H1 (cell line): ENCODE results near the gene RBM14. TPM values are rescaled to one million over a fixed set of nuclear protein-coding genes. Genes with fewer than 3 reads are reported as not detected.

ENCODE experiments used
- CTCF ChIA-PET: fragments of 300-600 bp; sonication (Branson Sonifier 250); formaldehyde crosslinking; loops from one replicate; lab custom pipeline; 2021; ENCODE audit not compliant: partially characterized antibody; lab: Charles Lee
- POLR2A ChIA-PET: fragments of 300-600 bp; sonication (Branson Sonifier 250); formaldehyde crosslinking; loops from one replicate; lab custom pipeline; 2021; ENCODE audit warnings: inconsistent platforms; ENCODE audit not compliant: partially characterized antibody; lab: Charles Lee
- DNase-seq, 2 experiments: peaks; one replicate each; pipeline versions ENCODE4 v3.0.0 to v3.0.0-alpha.2; 2010 to 2022; ENCODE audit warnings: low spot score in 2 of 2, low read depth in 1 of 2, mixed read lengths in 1 of 2
- FAIRE-seq: peaks from 2 replicates; lab custom pipeline; 2011; peaks lifted over from hg19 to GRCh38; lab: Jason Lieb, UNC
- H2AFZ ChIP-seq: 2 replicates; pipeline ENCODE4 v1.8.1; 2012; ENCODE audit warnings: low read length, inconsistent platforms
- H2AK5ac ChIP-seq: 2 replicates; pipeline ENCODE4 v1.6.1; 2013; ENCODE audit warnings: low read depth, low read length
- H2BK120ac ChIP-seq: replicated peaks from 2 replicates; pipeline ENCODE3; 2013; ENCODE audit warnings: low read depth, low read length, inconsistent platforms
- H2BK12ac ChIP-seq: 2 replicates; pipeline ENCODE4 v1.6.1; 2013; ENCODE audit warnings: low read depth, low read length
- H2BK15ac ChIP-seq: 2 replicates; pipeline ENCODE4 v1.6.1; 2013; ENCODE audit warnings: low read length
- H2BK20ac ChIP-seq: 2 replicates; pipeline ENCODE4 v1.6.1; 2013; ENCODE audit warnings: low read length
- H2BK5ac ChIP-seq: 2 replicates; pipeline ENCODE4 v1.6.1; 2013; ENCODE audit warnings: low read depth, low read length
- H3K14ac ChIP-seq: 2 replicates; pipeline ENCODE4 v1.6.1; 2013; ENCODE audit warnings: inconsistent platforms; ENCODE audit not compliant: insufficient read length
- H3K18ac ChIP-seq: 2 replicates; pipeline ENCODE4 v1.6.1; 2013; ENCODE audit warnings: low read length; ENCODE audit errors: extremely low read depth
- H3K23ac ChIP-seq: 2 replicates; pipeline ENCODE4 v1.6.1; 2013; ENCODE audit warnings: inconsistent platforms; ENCODE audit not compliant: insufficient read length
- H3K23me2 ChIP-seq: 2 replicates; pipeline ENCODE4 v1.6.1; 2013; ENCODE audit warnings: low read depth, low read length
- H3K27ac ChIP-seq: 2 replicates; pipeline ENCODE4 v1.6.1; 2011; ENCODE audit warnings: low read depth, low read length, inconsistent platforms
- H3K27me3 ChIP-seq, 4 experiments: replicated peaks in 1 of 4; 1 replicate in 1 of 4; 2 replicates in 3 of 4; pipeline versions ENCODE4 v1.6.1 to v1.8.1; 2011 to 2013; ENCODE audit warnings: low read length in 3 of 4, mild to moderate bottlenecking in 3 of 4, inconsistent platforms in 2 of 4, mixed read lengths in 2 of 4, moderate library complexity in 1 of 4; ENCODE audit not compliant: control insufficient read depth in 3 of 4, insufficient read depth in 3 of 4; ENCODE audit errors: extremely low read depth in 1 of 4
- H3K36me3 ChIP-seq, 4 experiments: 2 replicates each; pipeline versions ENCODE4 v1.6.1 to v1.8.1; 2011 to 2013; ENCODE audit warnings: mild to moderate bottlenecking in 4 of 4, low read length in 3 of 4, moderate library complexity in 2 of 4, control low read depth in 1 of 4, inconsistent platforms in 1 of 4; ENCODE audit not compliant: insufficient read depth in 4 of 4, control insufficient read depth in 2 of 4
- H3K4ac ChIP-seq: replicated peaks from 2 replicates; pipeline ENCODE3; 2013; ENCODE audit warnings: low read length, low read depth, mixed read lengths, inconsistent platforms; ENCODE audit not compliant: insufficient read length
- H3K4me1 ChIP-seq, 4 experiments: replicated peaks in 1 of 4; 1 replicate in 1 of 4; 2 replicates in 3 of 4; pipeline versions ENCODE4 v1.6.1 to v1.8.1; 2011 to 2013; ENCODE audit warnings: low read length in 3 of 4, inconsistent platforms in 2 of 4, mixed read lengths in 1 of 4; ENCODE audit not compliant: insufficient read depth in 4 of 4, control insufficient read depth in 3 of 4
- H3K4me2 ChIP-seq, 2 experiments: 2 replicates each; pipeline versions ENCODE4 v1.6.1 to v1.8.1; 2011 to 2013; ENCODE audit warnings: low read depth in 2 of 2, low read length in 2 of 2, control low read depth in 1 of 2, inconsistent platforms in 1 of 2, mild to moderate bottlenecking in 1 of 2; ENCODE audit not compliant: insufficient read depth in 1 of 2
- H3K4me3 ChIP-seq, 4 experiments: fragments of 200-600, 300-600 bp in 1 of 4; sonication (generic), shearing (Covaris generic), sonication (Bioruptor Twin) in 1 of 4; 2 replicates each; pipeline versions ENCODE4 v1.5.1 to v1.8.1; 2011 to 2016; ENCODE audit warnings: low read length in 4 of 4, low read depth in 3 of 4, control low read depth in 2 of 4, inconsistent platforms in 2 of 4, mild to moderate bottlenecking in 2 of 4, mixed read lengths in 1 of 4, moderate library complexity in 1 of 4; ENCODE audit not compliant: insufficient read depth in 2 of 4; ENCODE audit errors: extremely low read depth in 1 of 4
- H3K56ac ChIP-seq: replicated peaks from 2 replicates; pipeline ENCODE3; 2013; ENCODE audit warnings: low read depth, mild to moderate bottlenecking, mixed read lengths, low read length, inconsistent platforms; ENCODE audit not compliant: insufficient read length
- H3K79me1 ChIP-seq: 2 replicates; pipeline ENCODE4 v1.6.1; 2013; ENCODE audit warnings: low read depth, low read length, control low read depth
- H3K79me2 ChIP-seq, 2 experiments: 2 replicates each; pipeline versions ENCODE4 v1.6.1 to v1.8.1; 2012 to 2013; ENCODE audit warnings: low read length in 2 of 2, mild to moderate bottlenecking in 2 of 2, inconsistent platforms in 1 of 2; ENCODE audit not compliant: insufficient read depth in 2 of 2, control insufficient read depth in 1 of 2
- H3K9ac ChIP-seq, 4 experiments: replicated peaks in 1 of 4; 1 replicate in 1 of 4; 2 replicates in 3 of 4; pipeline versions ENCODE4 v1.6.1 to v1.8.1; 2011 to 2013; ENCODE audit warnings: low read depth in 3 of 4, low read length in 3 of 4, control low read depth in 2 of 4, mild to moderate bottlenecking in 2 of 4, moderate library complexity in 2 of 4, inconsistent platforms in 1 of 4; ENCODE audit errors: extremely low read depth in 1 of 4
- H3K9me3 ChIP-seq, 2 experiments: 2 replicates each; pipeline versions ENCODE4 v1.6.1 to v1.8.1; 2012 to 2013; ENCODE audit warnings: mild to moderate bottlenecking in 2 of 2, moderate library complexity in 2 of 2, control low read depth in 1 of 2, inconsistent platforms in 1 of 2, low read depth in 1 of 2, low read length in 1 of 2, mixed read lengths in 1 of 2; ENCODE audit not compliant: insufficient read depth in 2 of 2
- H4K20me1 ChIP-seq, 2 experiments: replicated peaks in 1 of 2; 2 replicates each; pipeline versions ENCODE3 to v1.8.1; 2011 to 2013; ENCODE audit warnings: inconsistent platforms in 2 of 2, low read length in 2 of 2, mild to moderate bottlenecking in 1 of 2; ENCODE audit not compliant: insufficient read depth in 2 of 2, control insufficient read depth in 1 of 2
- H4K5ac ChIP-seq: 2 replicates; pipeline ENCODE4 v1.6.1; 2013; ENCODE audit warnings: low read length, low read depth, mixed read lengths, inconsistent platforms; ENCODE audit not compliant: insufficient read length
- H4K8ac ChIP-seq: 2 replicates; pipeline ENCODE4 v1.8.0; 2013; ENCODE audit warnings: mild to moderate bottlenecking, moderate library complexity, low read length, inconsistent platforms; ENCODE audit not compliant: insufficient read depth; ENCODE audit errors: extremely low read depth
- H4K91ac ChIP-seq: replicated peaks from 2 replicates; pipeline ENCODE3; 2013; ENCODE audit warnings: low read length, mixed read lengths, inconsistent platforms; ENCODE audit not compliant: insufficient read length
- BACH1 ChIP-seq: IDR thresholded peaks from 2 replicates; pipeline ENCODE4 v1.6.1; 2012; ENCODE audit warnings: low read length, improper control_type of control experiment
- CBX8 ChIP-seq: fragments of 300-800, 300-1000 bp; sonication (generic); IDR thresholded peaks from 2 replicates; pipeline ENCODE4 v1.7.1; 2016; ENCODE audit warnings: low read depth, low read length, borderline replicate concordance
- CREB1 ChIP-seq: IDR thresholded peaks from 2 replicates; pipeline ENCODE4 v1.6.1; 2012; ENCODE audit warnings: inconsistent platforms
- EGR1 ChIP-seq: IDR thresholded peaks from 2 replicates; pipeline ENCODE4 v1.6.1; 2011; ENCODE audit warnings: low read depth, low read length, borderline replicate concordance
- KDM4A ChIP-seq: IDR thresholded peaks from one replicate; pipeline ENCODE4 v1.7.1; 2012; ENCODE audit warnings: low read depth, mild to moderate bottlenecking, moderate library complexity, low read length, inconsistent platforms; ENCODE audit not compliant: severe bottlenecking
- MAX ChIP-seq: IDR thresholded peaks from 2 replicates; pipeline ENCODE4 v1.6.1; 2012; ENCODE audit warnings: inconsistent platforms
- POU5F1 ChIP-seq: IDR thresholded peaks from 2 replicates; pipeline ENCODE4 v1.6.1; 2011; ENCODE audit warnings: low read depth, mild to moderate bottlenecking, low read length, moderate library complexity
- SP4 ChIP-seq: IDR thresholded peaks from 2 replicates; pipeline ENCODE4 v1.6.1; 2012; ENCODE audit warnings: low read length, inconsistent platforms
- TEAD4 ChIP-seq: IDR thresholded peaks from 2 replicates; pipeline ENCODE4 v1.6.1; 2012; ENCODE audit warnings: low read depth, low read length, inconsistent platforms, mixed read lengths
- WGBS, 2 experiments: shearing (Covaris generic) in 1 of 2; methylation state at CpG; one replicate each; pipeline versions ENCODE4 v1.1.6 to v1.1.7; 2013 to 2015; ENCODE audit warnings: low lambda C conversion rate in 2 of 2, mixed read lengths in 2 of 2, inconsistent platforms in 1 of 2, low coverage in 1 of 2, missing lambda C conversion rate in 1 of 2; ENCODE audit not compliant: insufficient replicate concordance in 2 of 2, insufficient coverage in 1 of 2, insufficient read length in 1 of 2; ENCODE audit errors: extremely low coverage in 1 of 2, missing lambda C conversion rate in 1 of 2; 5-methylcytosine and 5-hydroxymethylcytosine counted together
- polyA plus RNA-seq, 7 experiments: library from polyadenylated mRNA; depleted of rRNA in 3 of 7; stranded (reverse) in 5 of 7; unstranded in 2 of 7; fragments of >200 nt in 5 of 7; fragments of 200-250 nt in 2 of 7; gene quantifications; 1 replicate in 5 of 7; 2 replicates in 1 of 7; 4 replicates in 1 of 7; pipeline versions ENCODE4 v1.2.1 to v1.2.3, GENCODE V29; 2011 to 2013; ENCODE audit warnings: missing spikeins in 2 of 7, mixed read lengths in 2 of 7
- total RNA-seq: library from RNA; stranded (reverse); fragmentation: NEBNext Ultra II Directional; extraction: Animal tissue kit (Norgen Biotek cat#: 25700); gene quantifications from 2 replicates; pipeline ENCODE4 v1.2.1, GENCODE V29; 2021
- TF ChIP-seq, protein P1 (sequence below): IDR thresholded peaks from 2 replicates; pipeline ENCODE4 v1.6.1; 2012; ENCODE audit warnings: low read length, inconsistent platforms

RBM14 gene
- total and polyA plus RNA-seq, 2 of the 8 experiments (the other 6 are each of a cell fraction or from before 2014, with no cell fraction given) = 67.2 to 142 TPM

- Histone ChIP-seq H3K14ac (no peak overlapping the region), H3K23ac (no peak overlapping the region), H3K4me3 (peak overlapping the region in 1 of 4 experiments; percentile 86; a peak in 3 of 8 replicates), H2BK12ac (no peak overlapping the region), H2BK5ac (no peak overlapping the region), H3K9ac (no peak overlapping the region), H2AFZ (no peak overlapping the region), H2BK20ac (no peak overlapping the region), H4K91ac (no peak overlapping the region), H3K27me3 (no peaks in the 10 kb centered on the region), H3K18ac (no peak overlapping the region), H3K56ac (no peak overlapping the region), H3K27ac (no peak overlapping the region), H3K79me2 (peaks cover 0 to 59% of the 10 kb centered on the region in 2 experiments; a peak in 2 of 4 replicates), H3K79me1 (peaks cover 3% of the 10 kb centered on the region; the same call in 1 of the 2 replicates), H3K4me2 (peak overlapping the region; percentile 51 to 99; a peak in 2 of 4 replicates), H4K5ac (no peak overlapping the region), H4K8ac (no peak overlapping the region), H3K36me3 (peaks cover 0 to 10% (median 0%) of the 10 kb centered on the region in 4 experiments; a peak in 3 of 8 replicates), H4K20me1 (peaks cover 0 to 4% of the 10 kb centered on the region in 2 experiments), H3K9me3 (no peaks in the 10 kb centered on the region), H3K4ac (no peak overlapping the region), H3K23me2 (peaks cover 7% of the 10 kb centered on the region), H2BK120ac (no peak overlapping the region), H2BK15ac (no peak overlapping the region), H3K4me1 (peaks cover 3 to 15% (median 8%) of the 10 kb centered on the region in 4 experiments; a peak in 5 of 7 replicates), H2AK5ac (no peak overlapping the region)
- FAIRE-seq (no peak), DNase-seq (no peak)
- 91% methylated on average over 2 of the region's 2 CpGs; no CpG with 5 or more reads in 1 of the 2 experiments for WGBS, 2 experiments
- ChIA-PET CTCF (interaction anchor here (0.9 to 1.1 kb wide), 2 partner anchors 12 to 184 kb away, joined by 3 to 4 read pairs; no protein-coding TSS in a partner anchor), POLR2A (interaction anchor here (0.6 to 66.2 kb wide), 4 partner anchors 11 to 185 kb away, joined by 3 to 2165 read pairs (median 4); partner anchors contain the start of genes CCDC87, CCS, RBM14 and RBM4)
- TF ChIP-seq MAX (no peak), BACH1 (no peak), KDM4A (no peak), SP4 (no peak), EGR1 (no peak), CREB1 (no peak), POU5F1 (no peak), CBX8 (no peak), TEAD4 (no peak)
- TF ChIP-seq, protein P1, sequence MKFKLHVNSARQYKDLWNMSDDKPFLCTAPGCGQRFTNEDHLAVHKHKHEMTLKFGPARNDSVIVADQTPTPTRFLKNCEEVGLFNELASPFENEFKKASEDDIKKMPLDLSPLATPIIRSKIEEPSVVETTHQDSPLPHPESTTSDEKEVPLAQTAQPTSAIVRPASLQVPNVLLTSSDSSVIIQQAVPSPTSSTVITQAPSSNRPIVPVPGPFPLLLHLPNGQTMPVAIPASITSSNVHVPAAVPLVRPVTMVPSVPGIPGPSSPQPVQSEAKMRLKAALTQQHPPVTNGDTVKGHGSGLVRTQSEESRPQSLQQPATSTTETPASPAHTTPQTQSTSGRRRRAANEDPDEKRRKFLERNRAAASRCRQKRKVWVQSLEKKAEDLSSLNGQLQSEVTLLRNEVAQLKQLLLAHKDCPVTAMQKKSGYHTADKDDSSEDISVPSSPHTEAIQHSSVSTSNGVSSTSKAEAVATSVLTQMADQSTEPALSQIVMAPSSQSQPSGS = no peak
These were observed 58.7 kb downstream of the RBM14 start for GRCh38 chr11:66674964-66675602.
